Uterus (tissue), 2 donors: Measurements from ENCODE around the gene VWA7.

Experiments used
- POLR2A ChIP-seq, 2 donors: fragments of 450-650 bp; IDR thresholded peaks; one replicate each; pipeline ENCODE4 v1.6.1; 2016; ENCODE audit warnings: antibody characterized with exemption in 2 of 2, mild to moderate bottlenecking in 1 of 2, moderate library complexity in 1 of 2
- TF ChIP-seq, protein P1 (sequence below), 4 experiments: fragments of 200-600 bp in 2 of 4; fragments of 450-650 bp in 2 of 4; sonication (generic) in 2 of 4; IDR thresholded peaks; one replicate each; pipeline ENCODE4 v1.5.1; 2016 to 2019; ENCODE audit warnings: antibody characterized with exemption in 4 of 4, mild to moderate bottlenecking in 2 of 4, moderate library complexity in 1 of 4

DNA sequence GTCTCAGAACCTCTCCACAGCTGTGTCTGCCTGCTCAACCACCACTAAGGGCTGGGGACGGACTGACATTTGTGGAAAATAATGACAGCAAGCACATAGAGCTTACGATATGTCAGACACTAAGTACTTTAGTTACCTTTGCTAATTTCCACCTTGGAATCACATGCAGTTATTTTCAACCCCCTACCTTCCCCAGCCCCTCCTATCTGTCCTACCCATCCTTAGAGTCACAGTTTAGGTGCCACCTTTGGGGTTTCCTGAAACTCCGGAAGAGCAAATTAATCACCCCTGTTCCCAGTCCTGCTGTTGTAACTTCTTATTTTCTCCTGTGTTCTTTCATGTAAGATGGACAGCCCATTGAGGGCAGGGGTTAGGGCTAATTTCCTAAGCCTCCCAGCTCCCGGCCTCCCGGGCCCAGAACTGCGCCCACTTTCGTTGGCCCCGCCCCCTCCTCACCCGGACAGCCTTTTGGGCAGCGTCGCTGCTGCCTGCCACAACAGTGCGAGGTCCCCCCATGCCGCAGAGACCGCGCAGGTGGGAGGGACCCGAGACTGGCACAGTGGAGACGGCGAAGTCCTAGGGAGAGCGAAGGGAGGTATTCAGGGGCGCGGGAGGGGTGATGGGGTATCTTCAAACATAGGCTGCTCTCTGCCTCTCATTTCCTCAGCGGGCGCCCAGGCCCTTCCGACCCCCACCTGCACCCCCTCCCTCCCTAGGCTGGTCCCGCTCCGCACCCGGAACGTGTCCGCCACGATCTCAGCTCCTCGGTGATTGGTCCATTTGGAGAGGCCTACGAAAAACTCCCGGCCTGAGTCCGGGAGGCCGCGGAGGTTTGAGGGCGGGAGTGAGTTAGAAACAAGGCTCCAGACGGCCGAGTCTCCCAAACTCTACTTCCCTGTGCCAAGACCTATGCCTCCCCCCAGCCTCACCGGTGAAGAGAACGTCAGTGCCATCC is 49.1 kb downstream of the VWA7 start:
- TF ChIP-seq, protein P1, sequence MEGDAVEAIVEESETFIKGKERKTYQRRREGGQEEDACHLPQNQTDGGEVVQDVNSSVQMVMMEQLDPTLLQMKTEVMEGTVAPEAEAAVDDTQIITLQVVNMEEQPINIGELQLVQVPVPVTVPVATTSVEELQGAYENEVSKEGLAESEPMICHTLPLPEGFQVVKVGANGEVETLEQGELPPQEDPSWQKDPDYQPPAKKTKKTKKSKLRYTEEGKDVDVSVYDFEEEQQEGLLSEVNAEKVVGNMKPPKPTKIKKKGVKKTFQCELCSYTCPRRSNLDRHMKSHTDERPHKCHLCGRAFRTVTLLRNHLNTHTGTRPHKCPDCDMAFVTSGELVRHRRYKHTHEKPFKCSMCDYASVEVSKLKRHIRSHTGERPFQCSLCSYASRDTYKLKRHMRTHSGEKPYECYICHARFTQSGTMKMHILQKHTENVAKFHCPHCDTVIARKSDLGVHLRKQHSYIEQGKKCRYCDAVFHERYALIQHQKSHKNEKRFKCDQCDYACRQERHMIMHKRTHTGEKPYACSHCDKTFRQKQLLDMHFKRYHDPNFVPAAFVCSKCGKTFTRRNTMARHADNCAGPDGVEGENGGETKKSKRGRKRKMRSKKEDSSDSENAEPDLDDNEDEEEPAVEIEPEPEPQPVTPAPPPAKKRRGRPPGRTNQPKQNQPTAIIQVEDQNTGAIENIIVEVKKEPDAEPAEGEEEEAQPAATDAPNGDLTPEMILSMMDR (IDR thresholded peaks at IDR 0.05): no peak
- TF ChIP-seq POLR2A (IDR thresholded peaks at IDR 0.05): no peak
